ENCODE results near the gene PLEK.

- TF ChIP-seq CTCF (conservative IDR thresholded peaks at IDR 0.05) = no peak
- TF ChIP-seq ZFX (IDR thresholded peaks at IDR 0.05) = no peak
These were observed 46.1 kb upstream of the PLEK start for GRCh38 chr2:68318914-68319397.

All from C4-2B (cell line).